ENCODE results near the gene TOM1L2.
A peak's percentile ranks its signal among the peaks of the same experiment; 100 is the strongest.

The TOM1L2 gene

DNA sequence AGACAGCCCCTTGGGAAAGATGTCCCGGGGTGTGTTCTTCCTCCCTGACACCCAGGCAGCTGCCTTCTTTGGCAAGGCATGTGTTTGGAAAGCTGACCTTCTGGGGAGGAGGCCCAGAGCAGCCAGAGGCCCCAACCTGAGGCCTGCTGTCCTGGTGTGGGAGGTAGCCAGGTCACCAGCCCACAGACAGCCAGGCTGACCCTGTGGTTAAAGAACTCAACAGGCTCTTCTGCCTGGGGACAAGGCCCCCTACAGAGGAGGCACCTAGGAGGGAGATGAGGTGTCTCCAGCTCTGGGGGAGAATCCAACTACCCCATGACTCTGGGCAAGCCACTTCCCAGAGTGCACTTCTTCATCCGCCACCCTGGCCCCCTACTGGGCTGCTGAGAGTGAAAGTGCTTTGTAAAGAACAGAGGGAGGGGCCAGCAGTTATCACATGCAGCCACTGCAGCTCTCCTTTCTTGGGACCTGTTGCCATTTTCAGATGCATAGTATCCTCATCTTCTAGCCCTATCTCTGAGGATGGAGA is 122.3 kb downstream of the TOM1L2 start:
- DNase-seq (ENCODE audit: low spot score) (peak; percentile 84), FAIRE-seq (peak; percentile 91)

DNA sequence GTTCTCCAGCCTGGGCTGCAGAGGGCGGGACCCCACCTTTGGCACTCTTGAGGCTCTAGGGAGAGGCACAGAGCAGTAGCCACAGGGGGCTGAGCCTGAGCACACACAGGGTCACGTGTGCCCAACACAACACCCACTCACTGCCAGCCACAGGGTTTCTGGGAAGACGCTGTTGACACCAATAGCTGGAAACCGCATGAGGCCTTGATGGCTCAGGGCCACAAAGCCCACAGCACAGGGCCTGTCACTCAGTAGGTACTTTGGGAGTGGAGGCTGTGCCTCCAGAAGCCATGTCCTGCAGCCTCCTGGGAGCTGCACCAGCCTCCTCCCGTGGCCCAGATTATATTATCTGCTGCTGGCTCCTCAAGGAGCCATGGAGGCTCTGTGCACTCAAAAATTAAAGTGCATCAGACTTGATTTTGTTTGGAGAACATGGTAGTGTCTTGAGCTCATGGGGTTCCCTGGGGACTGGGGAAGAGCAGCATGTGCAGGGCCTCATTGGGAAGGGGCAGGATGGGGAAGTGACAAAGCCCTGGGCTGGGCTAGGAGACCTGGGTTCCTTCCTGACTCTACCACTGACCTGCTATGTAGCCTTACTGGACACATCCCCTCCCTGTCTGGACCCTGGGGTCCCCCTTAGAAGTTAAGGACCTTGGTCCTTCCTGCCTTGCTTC is 122.9 kb downstream of the TOM1L2 start:
- FAIRE-seq, result peak; percentile 41
- DNase-seq (ENCODE audit: low spot score), result peak; percentile 62

- FAIRE-seq (no peak), DNase-seq (ENCODE audit: low spot score) (no peak)
Observed at GRCh38 chr17:17848311-17849082, 123.7 kb downstream of the TOM1L2 start.

DNA sequence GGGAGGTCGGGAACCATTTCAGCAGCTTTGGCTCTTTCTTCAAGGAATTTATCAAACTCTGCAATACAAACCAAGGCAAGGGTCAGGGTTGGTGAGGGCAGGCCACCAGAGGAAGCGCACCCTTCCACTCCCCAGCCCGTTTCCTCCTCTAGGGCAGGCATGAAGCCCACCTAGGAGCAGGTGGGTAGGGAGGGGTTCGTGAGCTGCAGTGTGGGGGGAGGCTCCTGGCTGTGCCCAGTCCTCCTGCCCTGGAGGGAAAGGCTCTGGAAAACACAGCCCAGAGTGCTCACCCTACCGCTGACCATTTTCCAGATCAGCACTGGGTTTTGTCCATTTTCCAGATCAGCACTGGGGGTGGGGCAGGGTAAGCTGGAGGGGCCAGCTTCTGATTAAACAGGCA is 124.5 kb downstream of the TOM1L2 start:
- no peak for DNase-seq (ENCODE audit: low spot score)
- FAIRE-seq, result no peak

- FAIRE-seq (no peak), DNase-seq (ENCODE audit: low spot score) (no peak)
Observed at GRCh38 chr17:17847118-17847689, 125.0 kb downstream of the TOM1L2 start.

GRCh38 chr17:17846645-17847044 is 125.6 kb downstream of the TOM1L2 start:
- no peak for FAIRE-seq
- no peak for DNase-seq (ENCODE audit: low spot score)

GRCh38 chr17:17846003-17846402 is 126.2 kb downstream of the TOM1L2 start:
- no peak for DNase-seq (ENCODE audit: low spot score)

DNA sequence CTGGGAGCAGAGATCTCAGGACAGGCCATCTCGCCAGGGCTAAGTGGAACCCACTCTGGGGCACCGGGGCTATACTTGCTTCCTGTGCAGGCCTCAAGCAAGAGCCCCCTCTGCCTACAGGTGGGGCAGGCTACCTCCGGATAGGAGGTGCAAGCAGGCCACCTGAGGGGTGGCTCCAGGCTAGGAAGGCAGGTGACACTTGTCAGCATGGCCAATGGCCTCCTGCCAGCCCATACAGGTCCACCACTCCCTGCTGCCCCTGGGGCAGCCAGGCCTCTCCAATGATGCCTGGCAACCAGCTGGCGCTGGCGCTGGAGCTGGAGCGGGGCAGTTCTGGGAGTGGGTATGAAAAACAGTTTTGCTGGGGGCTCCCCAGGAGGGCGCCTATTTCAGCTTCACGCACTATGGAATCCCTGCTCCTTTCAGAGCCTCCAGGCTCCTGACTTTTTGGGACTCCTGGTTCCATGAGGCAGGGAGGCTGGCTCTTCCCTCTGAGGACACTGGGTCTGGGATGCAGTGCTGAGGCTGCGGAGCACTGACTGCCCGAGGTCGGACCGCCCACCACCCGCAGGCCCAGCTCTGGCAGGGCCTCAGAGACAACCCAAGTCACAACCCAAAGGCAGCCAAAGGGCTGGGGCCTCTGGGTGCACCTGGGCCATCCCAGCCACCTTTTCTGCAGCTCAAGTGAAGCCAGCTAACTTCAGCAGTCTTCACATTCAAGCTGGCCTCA is 127.0 kb downstream of the TOM1L2 start:
- FAIRE-seq, result no peak
- DNase-seq (ENCODE audit: low spot score), result no peak

More at GRCh38 chr17:17846003-17846402, 126.2 kb downstream of the TOM1L2 start:
- FAIRE-seq, result no peak

GRCh38 chr17:17844500-17844899 is 127.7 kb downstream of the TOM1L2 start:
- FAIRE-seq (no peak), DNase-seq (ENCODE audit: low spot score) (no peak)

- no peak for DNase-seq (ENCODE audit: low spot score)
- no peak for FAIRE-seq
Observed at GRCh38 chr17:17844079-17844478, 128.1 kb downstream of the TOM1L2 start.

GRCh38 chr17:17843096-17843495 is 129.1 kb downstream of the TOM1L2 start:
- no peak for DNase-seq (ENCODE audit: low spot score)
- FAIRE-seq, result no peak

GRCh38 chr17:17842111-17842876 is 129.9 kb downstream of the TOM1L2 start:
- DNase-seq (ENCODE audit: low spot score), result no peak
- FAIRE-seq, result no peak

GRCh38 chr17:17841601-17842025 is 130.6 kb downstream of the TOM1L2 start:
- DNase-seq (ENCODE audit: low spot score), result no peak
- FAIRE-seq, result no peak

- no peak for FAIRE-seq
- DNase-seq (ENCODE audit: low spot score), result no peak
Observed at GRCh38 chr17:17840751-17841591, 131.2 kb downstream of the TOM1L2 start.

GRCh38 chr17:17839791-17840707 is 132.2 kb downstream of the TOM1L2 start:
- peak; percentile 18 for FAIRE-seq
- peak; percentile 69 for DNase-seq (ENCODE audit: low spot score)

GRCh38 chr17:17837966-17838962 is 133.9 kb downstream of the TOM1L2 start:
- FAIRE-seq (no peak), DNase-seq (ENCODE audit: low spot score) (no peak)

DNA sequence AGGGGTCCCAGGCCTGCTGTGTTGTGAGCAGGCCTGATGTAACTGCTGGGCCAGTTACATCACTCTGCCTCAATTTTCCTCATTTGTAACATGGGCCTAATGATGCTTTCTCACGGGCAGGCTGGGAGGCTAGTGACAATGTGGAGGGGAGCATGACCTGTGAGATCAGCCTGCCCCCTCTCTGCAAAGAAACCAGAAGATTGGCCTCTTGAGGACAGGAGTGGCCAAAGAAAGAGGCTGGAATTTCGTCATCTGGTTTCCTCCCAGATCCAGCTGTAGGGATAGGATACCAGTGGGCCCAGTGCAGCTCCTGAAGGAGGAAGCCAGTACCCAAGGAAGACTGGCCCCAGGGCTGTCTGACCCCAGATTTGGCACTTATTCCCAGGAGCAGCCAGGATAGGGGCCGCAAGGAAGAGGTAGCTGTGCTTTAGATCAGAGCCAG is 134.8 kb downstream of the TOM1L2 start:
- FAIRE-seq (no peak), DNase-seq (ENCODE audit: low spot score) (peak; percentile 47)

Measured in RCC 7860 (cell line).